Measurements from ENCODE around the gene KCNJ10. TPM values are rescaled to one million over a fixed set of nuclear protein-coding genes. Genes with fewer than 3 reads are reported as not detected.

Gene KCNJ10
- total and polyA plus RNA-seq, 2 of the 13 experiments (the other 11 are each of a cell fraction or from before 2014, with no cell fraction given) = 4.4 to 10.3 TPM

GRCh38 chr1:160040476-160040875, 29.5 kb downstream of the KCNJ10 start (continued):
- TF ChIP-seq, protein P1, sequence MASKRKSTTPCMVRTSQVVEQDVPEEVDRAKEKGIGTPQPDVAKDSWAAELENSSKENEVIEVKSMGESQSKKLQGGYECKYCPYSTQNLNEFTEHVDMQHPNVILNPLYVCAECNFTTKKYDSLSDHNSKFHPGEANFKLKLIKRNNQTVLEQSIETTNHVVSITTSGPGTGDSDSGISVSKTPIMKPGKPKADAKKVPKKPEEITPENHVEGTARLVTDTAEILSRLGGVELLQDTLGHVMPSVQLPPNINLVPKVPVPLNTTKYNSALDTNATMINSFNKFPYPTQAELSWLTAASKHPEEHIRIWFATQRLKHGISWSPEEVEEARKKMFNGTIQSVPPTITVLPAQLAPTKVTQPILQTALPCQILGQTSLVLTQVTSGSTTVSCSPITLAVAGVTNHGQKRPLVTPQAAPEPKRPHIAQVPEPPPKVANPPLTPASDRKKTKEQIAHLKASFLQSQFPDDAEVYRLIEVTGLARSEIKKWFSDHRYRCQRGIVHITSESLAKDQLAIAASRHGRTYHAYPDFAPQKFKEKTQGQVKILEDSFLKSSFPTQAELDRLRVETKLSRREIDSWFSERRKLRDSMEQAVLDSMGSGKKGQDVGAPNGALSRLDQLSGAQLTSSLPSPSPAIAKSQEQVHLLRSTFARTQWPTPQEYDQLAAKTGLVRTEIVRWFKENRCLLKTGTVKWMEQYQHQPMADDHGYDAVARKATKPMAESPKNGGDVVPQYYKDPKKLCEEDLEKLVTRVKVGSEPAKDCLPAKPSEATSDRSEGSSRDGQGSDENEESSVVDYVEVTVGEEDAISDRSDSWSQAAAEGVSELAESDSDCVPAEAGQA (IDR thresholded peaks at IDR 0.05; ENCODE audit: low read depth) = no peak
- TF ChIP-seq, protein P1 (CRISPR knock-in tag; IDR thresholded peaks at IDR 0.05; ENCODE audit: borderline replicate concordance) = no peak

DNA sequence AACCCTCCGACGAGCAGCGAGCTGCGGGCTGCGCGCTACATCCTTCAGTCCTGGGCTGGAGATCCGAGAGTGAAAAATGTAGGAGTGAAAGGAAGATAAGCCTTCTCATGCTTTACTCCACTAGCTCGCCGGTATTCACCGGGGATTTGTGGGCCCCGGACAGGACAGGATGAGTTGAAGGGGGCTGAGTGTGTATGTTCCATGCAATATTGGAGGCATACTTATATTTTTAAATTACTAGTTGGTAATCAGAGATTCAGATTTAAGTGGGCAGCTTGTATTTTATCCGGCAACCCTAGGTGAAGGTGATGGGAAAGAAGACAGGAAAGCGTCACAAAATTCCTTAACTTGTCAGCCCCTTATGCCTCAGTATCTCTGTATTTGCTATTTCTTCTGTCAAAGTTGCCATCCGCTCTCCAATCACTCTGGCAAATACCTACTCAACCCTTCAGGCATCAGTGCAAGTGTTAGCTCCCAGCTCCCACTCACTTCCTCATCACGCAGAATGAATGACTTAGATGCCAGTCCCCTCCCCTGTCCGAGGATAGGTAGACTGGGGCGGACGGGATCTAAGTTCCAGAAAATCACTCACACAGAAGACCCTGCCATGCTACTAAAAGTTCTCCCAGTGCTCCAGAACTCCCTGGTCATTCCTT, 37.7 kb downstream of the KCNJ10 start:
- H4K20me1 ChIP-seq (ENCODE audit: insufficient read depth, low read length) = no peaks in the 10 kb centered on the region
- H2AFZ ChIP-seq (ENCODE audit: low read length) = peak overlapping the region; percentile 86
- ATAC-seq (peak; percentile 62), DNase-seq (ENCODE audit: low spot score) (no peak), FAIRE-seq (no peak)
- H3K9ac ChIP-seq (ENCODE audit: insufficient read depth, low read depth, low read length) = peak overlapping the region; percentile 73
- peaks cover 28% of the 10 kb centered on the region for H3K4me1 ChIP-seq (ENCODE audit: insufficient read depth, low read length)
- H3K79me2 ChIP-seq (ENCODE audit: insufficient read depth, low read length) = peaks cover 21% of the 10 kb centered on the region
- peak overlapping the region; percentile 72 to 92 (median 84) for H3K4me3 ChIP-seq (replicated peaks in 1 of 3; ENCODE audit: insufficient read depth in 1 of 3, low read depth in 2 of 3, low read length in 3 of 3)
- in situ Hi-C loops (cut with HindIII; ENCODE audit: extremely low pct_ligation_motif_present, low pct_unique_long_range_greater_than_20kb) (no loop called here), intact Hi-C loops (cut with micrococcal nuclease; ENCODE audit: unreplicated experiment) (loop anchor here (1.0 to 2.0 kb wide), 2 partner anchors 21 to 38 kb away; partner anchors contain the start of gene KCNJ10)
- WGBS (ENCODE audit: low lambda C conversion rate) = 2% methylated on average over 12 of the region's 18 CpGs
- peak overlapping the region; percentile 76 for H3K27ac ChIP-seq (ENCODE audit: extremely low read length, insufficient read depth, low read length)
- TSS peak; percentile 65 for BruUV-seq (replicated peaks)
- CTCF ChIA-PET (ENCODE audit: low intra/inter-chr PET ratio, low total read pairs) = no interaction called here
- no peaks in the 10 kb centered on the region; a peak in 1 of 5 replicates for H3K27me3 ChIP-seq (ENCODE audit: control insufficient read depth in 1 of 2, insufficient read depth in 2 of 2, low read length in 2 of 2)
- POLR2A ChIA-PET = interaction anchor here (1.6 to 2.0 kb wide), 3 partner anchors 14 to 38 kb away, joined by 3 to 11 read pairs (median 6); partner anchors contain the start of gene KCNJ10
- H3K36me3 ChIP-seq (replicated peaks in 1 of 2; ENCODE audit: control insufficient read depth in 1 of 2, insufficient read depth in 2 of 2, low read length in 2 of 2) = no peaks in the 10 kb centered on the region
- peak overlapping the region; percentile 97 for H3K4me2 ChIP-seq (ENCODE audit: low read depth, low read length)
- no peaks in the 10 kb centered on the region for H3K9me3 ChIP-seq (ENCODE audit: low read length)
- TF ChIP-seq, protein P2, sequence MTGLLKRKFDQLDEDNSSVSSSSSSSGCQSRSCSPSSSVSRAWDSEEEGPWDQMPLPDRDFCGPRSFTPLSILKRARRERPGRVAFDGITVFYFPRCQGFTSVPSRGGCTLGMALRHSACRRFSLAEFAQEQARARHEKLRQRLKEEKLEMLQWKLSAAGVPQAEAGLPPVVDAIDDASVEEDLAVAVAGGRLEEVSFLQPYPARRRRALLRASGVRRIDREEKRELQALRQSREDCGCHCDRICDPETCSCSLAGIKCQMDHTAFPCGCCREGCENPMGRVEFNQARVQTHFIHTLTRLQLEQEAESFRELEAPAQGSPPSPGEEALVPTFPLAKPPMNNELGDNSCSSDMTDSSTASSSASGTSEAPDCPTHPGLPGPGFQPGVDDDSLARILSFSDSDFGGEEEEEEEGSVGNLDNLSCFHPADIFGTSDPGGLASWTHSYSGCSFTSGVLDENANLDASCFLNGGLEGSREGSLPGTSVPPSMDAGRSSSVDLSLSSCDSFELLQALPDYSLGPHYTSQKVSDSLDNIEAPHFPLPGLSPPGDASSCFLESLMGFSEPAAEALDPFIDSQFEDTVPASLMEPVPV (CRISPR knock-in tag; IDR thresholded peaks at IDR 0.05) = 0 out of 2 replicates have a peak, but pooled peaks have one; percentile 66
- TF ChIP-seq, protein P1 (IDR thresholded peaks at IDR 0.05; ENCODE audit: low read depth) = 0 out of 2 replicates have a peak, but pooled peaks have one; percentile 9
- TF ChIP-seq, protein P1 (CRISPR knock-in tag; IDR thresholded peaks at IDR 0.05; ENCODE audit: borderline replicate concordance) = no peak
- 0 out of 2 replicates have a peak, but pooled peaks have one; percentile 8 for TF ChIP-seq PCBP1 (IDR thresholded peaks at IDR 0.05; ENCODE audit: borderline replicate concordance, low read depth, low read length)
- TF ChIP-seq IRX3 (CRISPR knock-in tag; IDR thresholded peaks at IDR 0.05; ENCODE audit: borderline replicate concordance, low read depth) = 0 out of 2 replicates have a peak, but pooled peaks have one; percentile 6
- no peak for TF ChIP-seq HNRNPH1 (optimal IDR thresholded peaks at IDR 0.05; ENCODE audit: low read depth, low read length)

Data from HepG2 (cell line).